H9 (cell line): ENCODE results near the gene TMEM132D. TPM values are rescaled to one million over a fixed set of nuclear protein-coding genes. Genes with fewer than 3 reads are reported as not detected.

Experiments
- DNase-seq: peaks from one replicate; pipeline ENCODE4 v3.0.0-alpha.2; 2017
- H2AFZ ChIP-seq: one replicate; pipeline ENCODE4 v1.6.1; 2013; ENCODE audit warnings: mild to moderate bottlenecking, low read length, control low read depth, moderate library complexity
- H2AK5ac ChIP-seq: 2 replicates; pipeline ENCODE4 v1.6.1; 2013; ENCODE audit warnings: low read length, control low read depth, mixed read lengths; ENCODE audit not compliant: insufficient read length
- H2BK120ac ChIP-seq: one replicate; pipeline ENCODE4 v1.6.1; 2013; ENCODE audit warnings: low read depth, mild to moderate bottlenecking, low read length, control low read depth, inconsistent platforms; ENCODE audit not compliant: poor library complexity, severe bottlenecking
- H2BK12ac ChIP-seq: 2 replicates; pipeline ENCODE4 v1.6.1; 2013; ENCODE audit warnings: low read length, control low read depth, mixed read lengths, low read depth; ENCODE audit not compliant: insufficient read length
- H2BK15ac ChIP-seq: 2 replicates; pipeline ENCODE4 v1.6.1; 2013; ENCODE audit warnings: low read depth, low read length, control low read depth
- H2BK20ac ChIP-seq: one replicate; pipeline ENCODE4 v1.6.1; 2013; ENCODE audit warnings: low read depth, mild to moderate bottlenecking, low read length, control low read depth, inconsistent platforms; ENCODE audit not compliant: poor library complexity, severe bottlenecking
- H2BK5ac ChIP-seq: 2 replicates; pipeline ENCODE4 v1.6.1; 2013; ENCODE audit warnings: low read length, control low read depth, mixed read lengths; ENCODE audit not compliant: insufficient read length
- H3K14ac ChIP-seq: 2 replicates; pipeline ENCODE4 v1.6.1; 2013; ENCODE audit warnings: low read length, control low read depth; ENCODE audit not compliant: insufficient read depth
- H3K18ac ChIP-seq: 2 replicates; pipeline ENCODE4 v1.6.1; 2013; ENCODE audit warnings: low read depth, mild to moderate bottlenecking, mixed read lengths, low read length, control low read depth; ENCODE audit not compliant: insufficient read length
- H3K23ac ChIP-seq: 2 replicates; pipeline ENCODE4 v1.6.1; 2013; ENCODE audit warnings: low read length, control low read depth, mixed read lengths, low read depth; ENCODE audit not compliant: insufficient read length
- H3K23me2 ChIP-seq: 2 replicates; pipeline ENCODE4 v1.6.1; 2013; ENCODE audit warnings: low read depth, mild to moderate bottlenecking, mixed read lengths, low read length, control low read depth; ENCODE audit not compliant: insufficient read length, poor library complexity, severe bottlenecking
- H3K27ac ChIP-seq: 2 replicates; pipeline ENCODE4 v1.5.1; 2013; ENCODE audit warnings: low read length, control low read depth, mixed read lengths, low read depth; ENCODE audit not compliant: insufficient read length
- H3K27me3 ChIP-seq: 2 replicates; pipeline ENCODE4 v1.6.1; 2013; ENCODE audit warnings: low read length, control low read depth, inconsistent platforms; ENCODE audit not compliant: insufficient read depth
- H3K4ac ChIP-seq: 2 replicates; pipeline ENCODE4 v1.6.1; 2013; ENCODE audit warnings: low read depth, mild to moderate bottlenecking, control low read depth, inconsistent platforms, low read length, moderate library complexity
- H3K4me1 ChIP-seq: 2 replicates; pipeline ENCODE4 v1.6.1; 2013; ENCODE audit warnings: low read length, control low read depth, inconsistent platforms; ENCODE audit not compliant: insufficient read depth
- H3K4me2 ChIP-seq: 2 replicates; pipeline ENCODE4 v1.6.1; 2013; ENCODE audit warnings: low read length, control low read depth, mixed read lengths; ENCODE audit not compliant: insufficient read length, insufficient read depth
- H3K56ac ChIP-seq: 2 replicates; pipeline ENCODE4 v1.6.1; 2013; ENCODE audit warnings: low read depth, mild to moderate bottlenecking, mixed read lengths, low read length, control low read depth; ENCODE audit not compliant: insufficient read length
- H3K79me1 ChIP-seq: 2 replicates; pipeline ENCODE4 v1.6.1; 2013; ENCODE audit warnings: low read depth, mild to moderate bottlenecking, moderate library complexity, low read length, control low read depth, inconsistent platforms; ENCODE audit not compliant: insufficient read depth, poor library complexity, severe bottlenecking
- H3K79me2 ChIP-seq: 2 replicates; pipeline ENCODE4 v1.6.1; 2013; ENCODE audit warnings: low read length, control low read depth, inconsistent platforms; ENCODE audit not compliant: insufficient read depth
- H3K9ac ChIP-seq: 2 replicates; pipeline ENCODE4 v1.6.1; 2013; ENCODE audit warnings: low read length, control low read depth, mixed read lengths; ENCODE audit not compliant: insufficient read length; ENCODE audit errors: extremely low read depth
- H3K9me3 ChIP-seq: one replicate; pipeline ENCODE4 v1.6.1; 2013; ENCODE audit warnings: low read depth, low read length, inconsistent platforms; ENCODE audit not compliant: control insufficient read depth
- H3T11ph ChIP-seq: one replicate; pipeline ENCODE4 v1.6.1; 2013; ENCODE audit warnings: mild to moderate bottlenecking, low read length, control low read depth, inconsistent platforms
- H4K20me1 ChIP-seq: one replicate; pipeline ENCODE4 v1.6.1; 2013; ENCODE audit not compliant: control insufficient read depth, insufficient read length, insufficient read depth
- H4K5ac ChIP-seq: 2 replicates; pipeline ENCODE4 v1.6.1; 2013; ENCODE audit warnings: low read depth, mild to moderate bottlenecking, mixed read lengths, low read length, control low read depth; ENCODE audit not compliant: insufficient read length
- H4K8ac ChIP-seq: replicated peaks from 2 replicates; pipeline ENCODE4 v1.6.1; 2013; ENCODE audit warnings: low read length, control low read depth, mixed read lengths, low read depth; ENCODE audit not compliant: insufficient read length
- H4K91ac ChIP-seq: 2 replicates; pipeline ENCODE4 v1.6.1; 2013; ENCODE audit warnings: low read depth, mild to moderate bottlenecking, moderate library complexity, mixed read lengths, low read length, control low read depth; ENCODE audit not compliant: insufficient read length
- H3K27ac Mint-ChIP-seq, 3 experiments: 2 replicates in 2 of 3; 3 replicates in 1 of 3; pipeline ENCODE4 v1.8.0; 2020 to 2021; ENCODE audit warnings: mixed read lengths in 3 of 3, mild to moderate bottlenecking in 1 of 3, moderate library complexity in 1 of 3
- H3K27me3 Mint-ChIP-seq: 2 replicates; pipeline ENCODE4 v1.8.0; 2021; ENCODE audit warnings: low read depth, mild to moderate bottlenecking, moderate library complexity, mixed read lengths
- H3K36me3 Mint-ChIP-seq, 3 experiments: 2 replicates in 2 of 3; 3 replicates in 1 of 3; pipeline ENCODE4 v1.8.0; 2020 to 2021; ENCODE audit warnings: low read depth in 3 of 3, mixed read lengths in 3 of 3; ENCODE audit not compliant: insufficient read depth in 1 of 3
- H3K4me1 Mint-ChIP-seq, 2 experiments: 2 replicates each; pipeline ENCODE4 v1.8.0; 2020; ENCODE audit warnings: mixed read lengths in 2 of 2
- H3K4me3 Mint-ChIP-seq, 2 experiments: 2 replicates in 1 of 2; 3 replicates in 1 of 2; pipeline ENCODE4 v1.8.0; 2020 to 2021; ENCODE audit warnings: mild to moderate bottlenecking in 2 of 2, mixed read lengths in 2 of 2, moderate library complexity in 1 of 2
- H3K9me3 Mint-ChIP-seq, 2 experiments: 2 replicates in 1 of 2; 3 replicates in 1 of 2; pipeline ENCODE4 v1.8.0; 2020; ENCODE audit warnings: mild to moderate bottlenecking in 2 of 2, mixed read lengths in 2 of 2, moderate library complexity in 1 of 2
- WGBS: extraction: QIAGEN DNeasy Blood & Tissue Kit; methylation state at CpG from one replicate; pipeline ENCODE4 v1.1.7; 2013; ENCODE audit warnings: missing lambda C conversion rate, low lambda C conversion rate, mixed read lengths; ENCODE audit not compliant: insufficient read length; ENCODE audit errors: extremely low coverage; 5-methylcytosine and 5-hydroxymethylcytosine counted together
- total RNA-seq: library from RNA; stranded (reverse); gene quantifications from 2 replicates; pipeline ENCODE4 v1.2.1, GENCODE V29; 2021
- TF ChIP-seq, protein P1 (sequence below): fragments of 200-600 bp; sonication (generic); conservative IDR thresholded peaks from 3 replicates; pipeline ENCODE4 v1.8.0; 2021; ENCODE audit warnings: antibody characterized with exemption, mild to moderate bottlenecking

TMEM132D gene
- total RNA-seq, 1 experiment from 2014 or later = 6.1 TPM

- Histone ChIP-seq H2AFZ (no peak overlapping the region), H2BK12ac (no peak overlapping the region), H3K23me2 (no peaks in the 10 kb centered on the region), H3K79me2 (no peaks in the 10 kb centered on the region), H3K14ac (no peak overlapping the region), H2BK15ac (no peak overlapping the region), H2AK5ac (no peak overlapping the region), H4K5ac (no peak overlapping the region), H3K79me1 (no peaks in the 10 kb centered on the region), H3K27me3 (no peaks in the 10 kb centered on the region), H3K9ac (no peak overlapping the region), H2BK120ac (no peak overlapping the region), H3K9me3 (no peaks in the 10 kb centered on the region), H3K23ac (no peak overlapping the region), H2BK5ac (no peak overlapping the region), H3K4ac (no peak overlapping the region), H4K91ac (no peak overlapping the region), H3K4me1 (no peaks in the 10 kb centered on the region; the same call in 1 of the 2 replicates), H4K20me1 (no peaks in the 10 kb centered on the region), H3K18ac (no peak overlapping the region), H2BK20ac (no peak overlapping the region), H3K56ac (no peak overlapping the region), H3K27ac (no peak overlapping the region), H4K8ac (no peak overlapping the region), H3T11ph (no peak overlapping the region), H3K4me2 (no peak overlapping the region)
- no peak overlapping the region for H3K4me3 Mint-ChIP-seq
- no peak overlapping the region for H3K27ac Mint-ChIP-seq
- H3K36me3 Mint-ChIP-seq = no peaks in the 10 kb centered on the region; a peak in 1 of 7 replicates
- no peak for DNase-seq
- H3K27me3 Mint-ChIP-seq = no peaks in the 10 kb centered on the region
- H3K4me1 Mint-ChIP-seq = peaks cover 9 to 10% of the 10 kb centered on the region in 2 experiments
- TF ChIP-seq, protein P1, sequence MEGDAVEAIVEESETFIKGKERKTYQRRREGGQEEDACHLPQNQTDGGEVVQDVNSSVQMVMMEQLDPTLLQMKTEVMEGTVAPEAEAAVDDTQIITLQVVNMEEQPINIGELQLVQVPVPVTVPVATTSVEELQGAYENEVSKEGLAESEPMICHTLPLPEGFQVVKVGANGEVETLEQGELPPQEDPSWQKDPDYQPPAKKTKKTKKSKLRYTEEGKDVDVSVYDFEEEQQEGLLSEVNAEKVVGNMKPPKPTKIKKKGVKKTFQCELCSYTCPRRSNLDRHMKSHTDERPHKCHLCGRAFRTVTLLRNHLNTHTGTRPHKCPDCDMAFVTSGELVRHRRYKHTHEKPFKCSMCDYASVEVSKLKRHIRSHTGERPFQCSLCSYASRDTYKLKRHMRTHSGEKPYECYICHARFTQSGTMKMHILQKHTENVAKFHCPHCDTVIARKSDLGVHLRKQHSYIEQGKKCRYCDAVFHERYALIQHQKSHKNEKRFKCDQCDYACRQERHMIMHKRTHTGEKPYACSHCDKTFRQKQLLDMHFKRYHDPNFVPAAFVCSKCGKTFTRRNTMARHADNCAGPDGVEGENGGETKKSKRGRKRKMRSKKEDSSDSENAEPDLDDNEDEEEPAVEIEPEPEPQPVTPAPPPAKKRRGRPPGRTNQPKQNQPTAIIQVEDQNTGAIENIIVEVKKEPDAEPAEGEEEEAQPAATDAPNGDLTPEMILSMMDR = no peak
- WGBS = no CpG with 5 or more reads among the region's 6 CpGs
- H3K9me3 Mint-ChIP-seq = no peaks in the 10 kb centered on the region
Measured at GRCh38 chr12:129234209-129234608, 669.6 kb downstream of the TMEM132D start.
